ENCODE data around the gene MAN1B1.

The MAN1B1 gene

GRCh38 chr9:137128862-137129455 lies 42.2 kb downstream of the MAN1B1 start:
- TF ChIP-seq SIN3A (IDR thresholded peaks at IDR 0.05; ENCODE audit: borderline replicate concordance, insufficient read depth, low read length) (no peak), FOXP2 (optimal IDR thresholded peaks at IDR 0.05; ENCODE audit: borderline replicate concordance, extremely low read depth, extremely low read length, insufficient read depth) (no peak), POLR2AphosphoS5 (IDR thresholded peaks at IDR 0.05; ENCODE audit: low read depth, low read length) (no peak)

- TF ChIP-seq REST (IDR thresholded peaks at IDR 0.05; ENCODE audit: insufficient read depth in 1 of 2, low read depth in 2 of 2, low read length in 2 of 2) (peak in 1 of 2 experiments; percentile 52; a peak in 1 of 4 replicates), POLR2AphosphoS5 (IDR thresholded peaks at IDR 0.05; ENCODE audit: low read depth, low read length) (peak; percentile 64), SIN3A (IDR thresholded peaks at IDR 0.05; ENCODE audit: borderline replicate concordance, insufficient read depth, low read length) (no peak), TAF1 (IDR thresholded peaks at IDR 0.05; ENCODE audit: borderline replicate concordance, insufficient read depth, low read length) (peak; percentile 92), FOXP2 (optimal IDR thresholded peaks at IDR 0.05; ENCODE audit: borderline replicate concordance, extremely low read depth, extremely low read length, insufficient read depth) (peak; percentile 94)
Observed at GRCh38 chr9:137129456-137130175, 42.8 kb downstream of the MAN1B1 start.

- TF ChIP-seq REST (IDR thresholded peaks at IDR 0.05; ENCODE audit: insufficient read depth in 1 of 2, low read depth in 2 of 2, low read length in 2 of 2) (no peak), POLR2AphosphoS5 (IDR thresholded peaks at IDR 0.05; ENCODE audit: low read depth, low read length) (no peak), SIN3A (IDR thresholded peaks at IDR 0.05; ENCODE audit: borderline replicate concordance, insufficient read depth, low read length) (no peak), TAF1 (IDR thresholded peaks at IDR 0.05; ENCODE audit: borderline replicate concordance, insufficient read depth, low read length) (no peak), FOXP2 (optimal IDR thresholded peaks at IDR 0.05; ENCODE audit: borderline replicate concordance, extremely low read depth, extremely low read length, insufficient read depth) (no peak)
Observed at GRCh38 chr9:137130176-137130755, 43.5 kb downstream of the MAN1B1 start.

- no peak for TF ChIP-seq REST (IDR thresholded peaks at IDR 0.05; ENCODE audit: insufficient read depth in 1 of 2, low read depth in 2 of 2, low read length in 2 of 2)
- TF ChIP-seq POLR2AphosphoS5 (IDR thresholded peaks at IDR 0.05; ENCODE audit: low read depth, low read length), result no peak
- TF ChIP-seq SIN3A (IDR thresholded peaks at IDR 0.05; ENCODE audit: borderline replicate concordance, insufficient read depth, low read length), result no peak
- TF ChIP-seq TAF1 (IDR thresholded peaks at IDR 0.05; ENCODE audit: borderline replicate concordance, insufficient read depth, low read length), result no peak
- no peak for TF ChIP-seq FOXP2 (optimal IDR thresholded peaks at IDR 0.05; ENCODE audit: borderline replicate concordance, extremely low read depth, extremely low read length, insufficient read depth)
Observed at GRCh38 chr9:137134191-137134590, 47.4 kb downstream of the MAN1B1 start.

GRCh38 chr9:137136261-137136880 lies 49.6 kb downstream of the MAN1B1 start:
- TF ChIP-seq REST (IDR thresholded peaks at IDR 0.05; ENCODE audit: insufficient read depth in 1 of 2, low read depth in 2 of 2, low read length in 2 of 2) (no peak), POLR2AphosphoS5 (IDR thresholded peaks at IDR 0.05; ENCODE audit: low read depth, low read length) (no peak), SIN3A (IDR thresholded peaks at IDR 0.05; ENCODE audit: borderline replicate concordance, insufficient read depth, low read length) (no peak), TAF1 (IDR thresholded peaks at IDR 0.05; ENCODE audit: borderline replicate concordance, insufficient read depth, low read length) (no peak), FOXP2 (optimal IDR thresholded peaks at IDR 0.05; ENCODE audit: borderline replicate concordance, extremely low read depth, extremely low read length, insufficient read depth) (no peak)
